SH-SY5Y (cell line): ENCODE measurements around the gene CTDP1.

Experiments used
- GATA2 ChIP-seq: IDR thresholded peaks from 2 replicates; pipeline ENCODE4 v1.6.1; 2011; ENCODE audit warnings: mild to moderate bottlenecking, low read depth, low read length
- GATA3 ChIP-seq: IDR thresholded peaks from 2 replicates; pipeline ENCODE4 v1.6.1; 2011; ENCODE audit warnings: low read depth, mild to moderate bottlenecking, low read length, moderate library complexity

GRCh38 chr18:79708412-79708811, 28.8 kb downstream of the CTDP1 start:
- TF ChIP-seq GATA3 (no peak), GATA2 (no peak)
